Activated T-cell treated with anti-CD3 and anti-CD28 coated beads, Interleukin-2, amount 50 U/mL, for 72 hours (primary cell): ENCODE measurements around the gene MTIF3. TPM values are rescaled to one million over a fixed set of nuclear protein-coding genes. Genes with fewer than 3 reads are reported as not detected.

Experiments
- ATAC-seq, 2 donors: fragments of 150-1000 bp; cut with Tn5 transposase; replicated peaks in 1 of 2; 2 replicates each; pipeline ENCODE4 v1.10.0; 2021; ENCODE audit warnings: moderate library complexity in 2 of 2, mild to moderate bottlenecking in 1 of 2
- DNase-seq, 2 donors: peaks; one replicate each; pipeline ENCODE4 v3.0.0; 2021 to 2022; ENCODE audit warnings: mixed read lengths in 1 of 2
- H3K27ac Mint-ChIP-seq: one replicate; pipeline ENCODE4 v1.8.0; 2022; ENCODE audit warnings: mild to moderate bottlenecking, moderate library complexity, mixed read lengths
- H3K27me3 Mint-ChIP-seq: one replicate; pipeline ENCODE4 v1.8.0; 2022; ENCODE audit warnings: low read depth, mixed read lengths
- H3K36me3 Mint-ChIP-seq, 2 donors: one replicate each; pipeline ENCODE4 v1.8.0; 2022; ENCODE audit warnings: mixed read lengths in 2 of 2, mild to moderate bottlenecking in 1 of 2; ENCODE audit not compliant: insufficient read depth in 2 of 2
- H3K4me1 Mint-ChIP-seq: one replicate; pipeline ENCODE4 v1.8.0; 2022; ENCODE audit warnings: low read depth, mixed read lengths
- H3K4me3 Mint-ChIP-seq, 2 donors: one replicate each; pipeline ENCODE4 v1.8.0; 2022; ENCODE audit warnings: mild to moderate bottlenecking in 2 of 2, mixed read lengths in 2 of 2, moderate library complexity in 2 of 2
- H3K9me3 Mint-ChIP-seq, 2 donors: one replicate each; pipeline ENCODE4 v1.8.0; 2022; ENCODE audit warnings: mixed read lengths in 2 of 2
- total RNA-seq, 2 donors: library from RNA; stranded (reverse); gene quantifications; one replicate each; pipeline ENCODE4 v1.2.3, GENCODE V29; 2022

MTIF3 gene
- total RNA-seq, 2 donors from 2014 or later = 25.0 to 30.6 TPM

GRCh38 chr13:27446986-27447583, 3.3 kb downstream of the MTIF3 start:
- no peak for DNase-seq
- peaks cover 10 to 11% of the 10 kb centered on the region in 2 donors for H3K36me3 Mint-ChIP-seq
- H3K27ac Mint-ChIP-seq = peak overlapping the region; percentile 100
- H3K9me3 Mint-ChIP-seq = no peaks in the 10 kb centered on the region
- peaks cover 61% of the 10 kb centered on the region for H3K4me1 Mint-ChIP-seq
- no peaks in the 10 kb centered on the region for H3K27me3 Mint-ChIP-seq
- ATAC-seq = no peak
- peak overlapping the region; percentile 67 to 86 for H3K4me3 Mint-ChIP-seq

- Mint-ChIP-seq H3K36me3 (peaks cover 3 to 12% of the 10 kb centered on the region in 2 donors), H3K4me3 (peak overlapping the region; percentile 68 to 78), H3K27me3 (no peaks in the 10 kb centered on the region), H3K4me1 (peaks cover 58% of the 10 kb centered on the region), H3K27ac (peak overlapping the region; percentile 70), H3K9me3 (no peaks in the 10 kb centered on the region)
- ATAC-seq (peak; percentile 10 to 12), DNase-seq (no peak)
These were observed 7.6 kb downstream of the MTIF3 start for GRCh38 chr13:27442797-27443196.

- DNase-seq (peak in 1 of 2 donors; percentile 30), ATAC-seq (peak; percentile 53 to 58)
- Mint-ChIP-seq H3K27me3 (no peaks in the 10 kb centered on the region), H3K27ac (peak overlapping the region; percentile 70), H3K4me1 (peaks cover 58% of the 10 kb centered on the region), H3K36me3 (peaks cover 4 to 16% of the 10 kb centered on the region in 2 donors), H3K4me3 (peak overlapping the region; percentile 68 to 78), H3K9me3 (no peaks in the 10 kb centered on the region)
These were observed 8.2 kb downstream of the MTIF3 start for GRCh38 chr13:27442071-27442647.

GRCh38 chr13:27440408-27440807, 10.0 kb downstream of the MTIF3 start:
- Mint-ChIP-seq H3K36me3 (peaks cover 4 to 22% of the 10 kb centered on the region in 2 donors), H3K27ac (peak overlapping the region; percentile 17), H3K27me3 (no peaks in the 10 kb centered on the region), H3K9me3 (no peaks in the 10 kb centered on the region), H3K4me3 (no peak overlapping the region), H3K4me1 (peaks cover 45% of the 10 kb centered on the region)
- no peak for ATAC-seq
- no peak for DNase-seq

GRCh38 chr13:27437126-27437525, 13.2 kb downstream of the MTIF3 start:
- Mint-ChIP-seq H3K4me3 (no peak overlapping the region), H3K36me3 (peaks cover 6 to 27% of the 10 kb centered on the region in 2 donors), H3K27me3 (no peaks in the 10 kb centered on the region), H3K4me1 (peaks cover 36% of the 10 kb centered on the region), H3K27ac (no peak overlapping the region), H3K9me3 (no peaks in the 10 kb centered on the region)
- DNase-seq (no peak), ATAC-seq (no peak)

GRCh38 chr13:27432611-27433210, 17.7 kb downstream of the MTIF3 start:
- ATAC-seq = no peak
- Mint-ChIP-seq H3K36me3 (peaks cover 14 to 36% of the 10 kb centered on the region in 2 donors), H3K4me1 (peaks cover 39% of the 10 kb centered on the region), H3K27me3 (no peaks in the 10 kb centered on the region), H3K27ac (peak overlapping the region; percentile 86), H3K4me3 (peak overlapping the region in 1 of 2 donors; percentile 17), H3K9me3 (no peaks in the 10 kb centered on the region)
- no peak for DNase-seq

GRCh38 chr13:27432180-27432579, 18.2 kb downstream of the MTIF3 start:
- no peak for ATAC-seq

GRCh38 chr13:27428160-27428559, 22.2 kb downstream of the MTIF3 start:
- no peaks in the 10 kb centered on the region for H3K27me3 Mint-ChIP-seq
- H3K36me3 Mint-ChIP-seq = peaks cover 21 to 40% of the 10 kb centered on the region in 2 donors
- ATAC-seq (no peak), DNase-seq (no peak)
- peak overlapping the region; percentile 66 to 93 for H3K4me3 Mint-ChIP-seq
- H3K9me3 Mint-ChIP-seq = no peaks in the 10 kb centered on the region
- H3K27ac Mint-ChIP-seq = peak overlapping the region; percentile 73
- H3K4me1 Mint-ChIP-seq = peaks cover 64% of the 10 kb centered on the region

More at GRCh38 chr13:27432180-27432579, 18.2 kb downstream of the MTIF3 start:
- Mint-ChIP-seq H3K4me1 (peaks cover 39% of the 10 kb centered on the region), H3K9me3 (no peaks in the 10 kb centered on the region), H3K27ac (peak overlapping the region; percentile 86), H3K27me3 (no peaks in the 10 kb centered on the region), H3K36me3 (peaks cover 15 to 37% of the 10 kb centered on the region in 2 donors), H3K4me3 (peak overlapping the region in 1 of 2 donors; percentile 17)
- DNase-seq = no peak

- H3K27me3 Mint-ChIP-seq = no peaks in the 10 kb centered on the region
- H3K36me3 Mint-ChIP-seq = peaks cover 21 to 37% of the 10 kb centered on the region in 2 donors
- no peak for ATAC-seq
- no peak for DNase-seq
- H3K4me1 Mint-ChIP-seq = peaks cover 69% of the 10 kb centered on the region
- peak overlapping the region; percentile 79 to 93 for H3K4me3 Mint-ChIP-seq
- H3K27ac Mint-ChIP-seq = peak overlapping the region; percentile 65
- H3K9me3 Mint-ChIP-seq = no peaks in the 10 kb centered on the region
These were observed 22.7 kb downstream of the MTIF3 start for GRCh38 chr13:27427641-27428040.

- DNase-seq (peak; percentile 80 to 86), ATAC-seq (peak; percentile 67 to 69)
- Mint-ChIP-seq H3K9me3 (no peaks in the 10 kb centered on the region), H3K27me3 (no peaks in the 10 kb centered on the region), H3K4me3 (peak overlapping the region; percentile 79 to 93), H3K36me3 (peaks cover 19 to 29% of the 10 kb centered on the region in 2 donors), H3K27ac (peak overlapping the region; percentile 65), H3K4me1 (peaks cover 65% of the 10 kb centered on the region)
These were observed 24.3 kb downstream of the MTIF3 start for GRCh38 chr13:27425918-27426630.

GRCh38 chr13:27425158-27425917, 25.0 kb downstream of the MTIF3 start:
- ATAC-seq = peak in 1 of 2 donors; percentile 0
- peaks cover 57% of the 10 kb centered on the region for H3K4me1 Mint-ChIP-seq
- H3K27me3 Mint-ChIP-seq = no peaks in the 10 kb centered on the region
- peak overlapping the region; percentile 93 for H3K27ac Mint-ChIP-seq
- H3K36me3 Mint-ChIP-seq = peaks cover 13 to 22% of the 10 kb centered on the region in 2 donors
- H3K9me3 Mint-ChIP-seq = no peaks in the 10 kb centered on the region
- H3K4me3 Mint-ChIP-seq = peak overlapping the region; percentile 79 to 93
- DNase-seq = peak in 1 of 2 donors; percentile 30
